Measurements from ENCODE around the gene MTX1.

GRCh38 chr1:155196893-155197638 is 11.4 kb upstream of the MTX1 start:
- TF ChIP-seq CTCF (IDR thresholded peaks at IDR 0.05; ENCODE audit: insufficient read depth, low read length) (no peak), POLR2AphosphoS5 (IDR thresholded peaks at IDR 0.05; ENCODE audit: low read depth) (no peak), SPI1 (IDR thresholded peaks at IDR 0.05; ENCODE audit: borderline replicate concordance, low read depth) (no peak), GABPA (IDR thresholded peaks at IDR 0.05; ENCODE audit: low read depth) (no peak)

Data from HL-60 (cell line).